K562 (cell line): ENCODE measurements around the gene ZFPM1. TPM values are rescaled to one million over a fixed set of nuclear protein-coding genes. Genes with fewer than 3 reads are reported as not detected.

Experiments used
- ARNT ChIP-seq, 2 experiments: fragments of 450-650 bp; IDR thresholded peaks; 2 replicates each; pipeline ENCODE4 v1.6.1; 2016; ENCODE audit warnings: mild to moderate bottlenecking in 1 of 2
- NCOA4 ChIP-seq: fragments of 450-650 bp; IDR thresholded peaks from 2 replicates; pipeline ENCODE4 v1.6.1; 2018; ENCODE audit warnings: mild to moderate bottlenecking; ENCODE audit not compliant: partially characterized antibody
- PTRF ChIP-seq: fragments of 450-650 bp; IDR thresholded peaks from 2 replicates; pipeline ENCODE4 v1.6.1; 2016; ENCODE audit warnings: mild to moderate bottlenecking, missing genetic modification characterization, missing compliant biosample characterization
- SNIP1 ChIP-seq: fragments of 450-650 bp; IDR thresholded peaks from 2 replicates; pipeline ENCODE4 v1.7.1; 2017; ENCODE audit warnings: low read depth, mild to moderate bottlenecking
- SRSF7 ChIP-seq: fragments of 200-400 bp; formaldehyde crosslinking; optimal IDR thresholded peaks from 2 replicates; pipeline ENCODE3; 2017; ENCODE audit warnings: mild to moderate bottlenecking, low read depth, low read length
- polyA plus RNA-seq, 8 experiments: library from polyadenylated mRNA; depleted of rRNA in 4 of 8; stranded (reverse) in 5 of 8; unstranded in 3 of 8; fragments of >200 nt; fragmentation: Nextera tagmentation in 2 of 8; fragmentation: Illumina TruSeq in 1 of 8; extraction: Ambion mirVana in 2 of 8; extraction: Trizol in 1 of 8; gene quantifications; 2 replicates each; pipeline versions ENCODE4 v1.2.1 to v1.2.3, GENCODE V29; 2011 to 2014; ENCODE audit warnings: inconsistent platforms in 1 of 8, missing spikeins in 1 of 8
- total RNA-seq, 7 experiments: library from RNA; depleted of rRNA in 6 of 7; stranded (reverse); fragments of >200 nt in 6 of 7; fragmentation: Illumina TruSeq in 2 of 7; extraction: Trizol in 2 of 7; gene quantifications; 2 replicates each; pipeline versions ENCODE4 v1.2.1 to v1.2.3, GENCODE V29; 2011 to 2021; ENCODE audit warnings: low replicate concordance in 1 of 7
- TF ChIP-seq, protein P1 (sequence below): sonication (generic); formaldehyde crosslinking; IDR thresholded peaks from 2 replicates; pipeline ENCODE4 v1.8.0; 2022; ENCODE audit warnings: missing genetic modification reagents, mild to moderate bottlenecking, borderline replicate concordance
- TF ChIP-seq, protein P2 (sequence below): fragments of 450-650 bp; IDR thresholded peaks from 2 replicates; pipeline ENCODE4 v1.6.1; 2018; ENCODE audit warnings: mild to moderate bottlenecking, low read depth; ENCODE audit not compliant: partially characterized antibody
- TF ChIP-seq, protein P3 (sequence below): fragments of 250-450 bp; sonication (Bioruptor Pico); IDR thresholded peaks from 2 replicates; pipeline ENCODE4 v1.4.0; 2020; ENCODE audit warnings: borderline replicate concordance
- TF ChIP-seq, protein P4 (sequence below): fragments of 450-650 bp; IDR thresholded peaks from 2 replicates; pipeline ENCODE4 v1.6.1; 2018; ENCODE audit not compliant: partially characterized antibody
- TF ChIP-seq, protein P5 (sequence below): fragments of 450-650 bp; IDR thresholded peaks from 2 replicates; pipeline ENCODE4 v1.6.1; 2017; ENCODE audit warnings: antibody characterized with exemption, mild to moderate bottlenecking

ZFPM1 gene
- total and polyA plus RNA-seq, 9 of the 15 experiments (the other 6 are each of a cell fraction or from before 2014, with no cell fraction given): 0.03 to 35.9 (median 1.4) TPM

DNA sequence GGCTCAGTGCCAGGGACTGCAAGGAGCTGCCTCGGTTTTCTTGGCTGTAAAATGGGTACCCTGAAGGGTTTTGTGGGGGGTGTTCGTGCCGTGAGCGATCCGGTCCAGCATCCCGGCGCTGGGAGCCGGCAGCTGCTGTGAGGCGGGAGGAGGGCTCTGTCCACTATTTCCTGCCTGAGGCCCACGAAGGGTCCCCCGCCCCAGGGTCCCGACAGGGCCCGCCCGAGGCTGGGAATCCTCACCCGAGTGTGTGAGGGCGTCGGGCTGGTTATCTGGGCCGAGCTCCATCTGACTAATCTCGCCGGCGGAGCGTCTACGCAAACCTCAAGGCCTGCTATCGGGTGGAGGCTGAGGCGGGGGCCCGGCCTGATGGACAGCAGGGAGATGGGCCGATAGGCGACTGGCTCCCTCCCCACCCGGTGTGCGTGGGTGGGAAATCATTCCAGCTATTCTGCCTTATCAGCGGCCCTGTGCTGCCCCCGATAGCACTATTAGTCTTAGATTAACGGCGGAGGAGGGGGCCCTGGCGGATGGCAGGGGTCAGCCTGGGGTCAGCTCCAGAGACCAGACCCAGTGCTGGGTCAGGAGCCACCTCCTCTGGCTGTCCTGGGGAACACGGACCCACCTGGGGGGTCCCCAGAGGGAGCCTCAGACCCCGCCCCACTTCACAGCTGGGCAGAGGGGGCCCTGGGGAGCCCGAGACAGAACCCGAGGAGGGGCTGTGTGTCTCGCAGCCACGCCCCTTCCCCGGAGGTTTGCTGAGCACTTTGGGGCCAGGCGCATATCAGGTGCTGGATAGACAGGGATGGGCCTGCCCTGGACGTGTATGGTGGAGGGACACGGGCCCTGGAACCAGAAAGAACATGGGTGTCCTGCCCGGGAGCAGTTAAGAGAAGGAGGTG lies 44.7 kb downstream of the ZFPM1 start (continued):
- TF ChIP-seq, protein P1, sequence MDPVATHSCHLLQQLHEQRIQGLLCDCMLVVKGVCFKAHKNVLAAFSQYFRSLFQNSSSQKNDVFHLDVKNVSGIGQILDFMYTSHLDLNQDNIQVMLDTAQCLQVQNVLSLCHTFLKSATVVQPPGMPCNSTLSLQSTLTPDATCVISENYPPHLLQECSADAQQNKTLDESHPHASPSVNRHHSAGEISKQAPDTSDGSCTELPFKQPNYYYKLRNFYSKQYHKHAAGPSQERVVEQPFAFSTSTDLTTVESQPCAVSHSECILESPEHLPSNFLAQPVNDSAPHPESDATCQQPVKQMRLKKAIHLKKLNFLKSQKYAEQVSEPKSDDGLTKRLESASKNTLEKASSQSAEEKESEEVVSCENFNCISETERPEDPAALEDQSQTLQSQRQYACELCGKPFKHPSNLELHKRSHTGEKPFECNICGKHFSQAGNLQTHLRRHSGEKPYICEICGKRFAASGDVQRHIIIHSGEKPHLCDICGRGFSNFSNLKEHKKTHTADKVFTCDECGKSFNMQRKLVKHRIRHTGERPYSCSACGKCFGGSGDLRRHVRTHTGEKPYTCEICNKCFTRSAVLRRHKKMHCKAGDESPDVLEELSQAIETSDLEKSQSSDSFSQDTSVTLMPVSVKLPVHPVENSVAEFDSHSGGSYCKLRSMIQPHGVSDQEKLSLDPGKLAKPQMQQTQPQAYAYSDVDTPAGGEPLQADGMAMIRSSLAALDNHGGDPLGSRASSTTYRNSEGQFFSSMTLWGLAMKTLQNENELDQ (CRISPR knock-in tag): no peak
- TF ChIP-seq PTRF (tag) (no peak), NCOA4 (no peak), SRSF7 (no peak), ARNT (IDR thresholded peaks at IDR 0.05) (peak; percentile 55 to 85; a peak in 3 of 4 replicates), SNIP1 (no peak)
- TF ChIP-seq, protein P2, sequence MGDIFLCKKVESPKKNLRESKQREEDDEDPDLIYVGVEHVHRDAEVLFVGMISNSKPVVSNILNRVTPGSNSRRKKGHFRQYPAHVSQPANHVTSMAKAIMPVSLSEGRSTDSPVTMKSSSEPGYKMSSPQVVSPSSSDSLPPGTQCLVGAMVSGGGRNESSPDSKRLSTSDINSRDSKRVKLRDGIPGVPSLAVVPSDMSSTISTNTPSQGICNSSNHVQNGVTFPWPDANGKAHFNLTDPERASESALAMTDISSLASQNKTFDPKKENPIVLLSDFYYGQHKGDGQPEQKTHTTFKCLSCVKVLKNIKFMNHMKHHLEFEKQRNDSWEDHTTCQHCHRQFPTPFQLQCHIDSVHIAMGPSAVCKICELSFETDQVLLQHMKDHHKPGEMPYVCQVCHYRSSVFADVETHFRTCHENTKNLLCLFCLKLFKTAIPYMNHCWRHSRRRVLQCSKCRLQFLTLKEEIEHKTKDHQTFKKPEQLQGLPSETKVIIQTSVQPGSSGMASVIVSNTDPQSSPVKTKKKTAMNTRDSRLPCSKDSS: no peak
- TF ChIP-seq, protein P3, sequence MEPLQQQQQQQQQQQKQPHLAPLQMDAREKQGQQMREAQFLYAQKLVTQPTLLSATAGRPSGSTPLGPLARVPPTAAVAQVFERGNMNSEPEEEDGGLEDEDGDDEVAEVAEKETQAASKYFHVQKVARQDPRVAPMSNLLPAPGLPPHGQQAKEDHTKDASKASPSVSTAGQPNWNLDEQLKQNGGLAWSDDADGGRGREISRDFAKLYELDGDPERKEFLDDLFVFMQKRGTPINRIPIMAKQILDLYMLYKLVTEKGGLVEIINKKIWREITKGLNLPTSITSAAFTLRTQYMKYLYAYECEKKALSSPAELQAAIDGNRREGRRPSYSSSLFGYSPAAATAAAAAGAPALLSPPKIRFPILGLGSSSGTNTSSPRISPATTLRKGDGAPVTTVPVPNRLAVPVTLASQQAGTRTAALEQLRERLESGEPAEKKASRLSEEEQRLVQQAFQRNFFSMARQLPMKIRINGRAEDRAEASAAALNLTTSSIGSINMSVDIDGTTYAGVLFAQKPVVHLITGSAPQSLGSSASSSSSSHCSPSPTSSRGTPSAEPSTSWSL (CRISPR knock-in tag): no peak
- TF ChIP-seq, protein P4, sequence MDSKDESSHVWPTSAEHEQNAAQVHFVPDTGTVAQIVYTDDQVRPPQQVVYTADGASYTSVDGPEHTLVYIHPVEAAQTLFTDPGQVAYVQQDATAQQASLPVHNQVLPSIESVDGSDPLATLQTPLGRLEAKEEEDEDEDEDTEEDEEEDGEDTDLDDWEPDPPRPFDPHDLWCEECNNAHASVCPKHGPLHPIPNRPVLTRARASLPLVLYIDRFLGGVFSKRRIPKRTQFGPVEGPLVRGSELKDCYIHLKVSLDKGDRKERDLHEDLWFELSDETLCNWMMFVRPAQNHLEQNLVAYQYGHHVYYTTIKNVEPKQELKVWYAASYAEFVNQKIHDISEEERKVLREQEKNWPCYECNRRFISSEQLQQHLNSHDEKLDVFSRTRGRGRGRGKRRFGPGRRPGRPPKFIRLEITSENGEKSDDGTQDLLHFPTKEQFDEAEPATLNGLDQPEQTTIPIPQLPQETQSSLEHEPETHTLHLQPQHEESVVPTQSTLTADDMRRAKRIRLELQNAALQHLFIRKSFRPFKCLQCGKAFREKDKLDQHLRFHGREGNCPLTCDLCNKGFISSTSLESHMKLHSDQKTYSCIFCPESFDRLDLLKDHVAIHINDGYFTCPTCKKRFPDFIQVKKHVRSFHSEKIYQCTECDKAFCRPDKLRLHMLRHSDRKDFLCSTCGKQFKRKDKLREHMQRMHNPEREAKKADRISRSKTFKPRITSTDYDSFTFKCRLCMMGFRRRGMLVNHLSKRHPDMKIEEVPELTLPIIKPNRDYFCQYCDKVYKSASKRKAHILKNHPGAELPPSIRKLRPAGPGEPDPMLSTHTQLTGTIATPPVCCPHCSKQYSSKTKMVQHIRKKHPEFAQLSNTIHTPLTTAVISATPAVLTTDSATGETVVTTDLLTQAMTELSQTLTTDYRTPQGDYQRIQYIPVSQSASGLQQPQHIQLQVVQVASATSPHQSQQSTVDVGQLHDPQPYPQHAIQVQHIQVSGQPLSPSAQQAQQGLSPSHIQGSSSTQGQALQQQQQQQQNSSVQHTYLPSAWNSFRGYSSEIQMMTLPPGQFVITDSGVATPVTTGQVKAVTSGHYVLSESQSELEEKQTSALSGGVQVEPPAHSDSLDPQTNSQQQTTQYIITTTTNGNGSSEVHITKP: peak; percentile 27
- TF ChIP-seq, protein P5, sequence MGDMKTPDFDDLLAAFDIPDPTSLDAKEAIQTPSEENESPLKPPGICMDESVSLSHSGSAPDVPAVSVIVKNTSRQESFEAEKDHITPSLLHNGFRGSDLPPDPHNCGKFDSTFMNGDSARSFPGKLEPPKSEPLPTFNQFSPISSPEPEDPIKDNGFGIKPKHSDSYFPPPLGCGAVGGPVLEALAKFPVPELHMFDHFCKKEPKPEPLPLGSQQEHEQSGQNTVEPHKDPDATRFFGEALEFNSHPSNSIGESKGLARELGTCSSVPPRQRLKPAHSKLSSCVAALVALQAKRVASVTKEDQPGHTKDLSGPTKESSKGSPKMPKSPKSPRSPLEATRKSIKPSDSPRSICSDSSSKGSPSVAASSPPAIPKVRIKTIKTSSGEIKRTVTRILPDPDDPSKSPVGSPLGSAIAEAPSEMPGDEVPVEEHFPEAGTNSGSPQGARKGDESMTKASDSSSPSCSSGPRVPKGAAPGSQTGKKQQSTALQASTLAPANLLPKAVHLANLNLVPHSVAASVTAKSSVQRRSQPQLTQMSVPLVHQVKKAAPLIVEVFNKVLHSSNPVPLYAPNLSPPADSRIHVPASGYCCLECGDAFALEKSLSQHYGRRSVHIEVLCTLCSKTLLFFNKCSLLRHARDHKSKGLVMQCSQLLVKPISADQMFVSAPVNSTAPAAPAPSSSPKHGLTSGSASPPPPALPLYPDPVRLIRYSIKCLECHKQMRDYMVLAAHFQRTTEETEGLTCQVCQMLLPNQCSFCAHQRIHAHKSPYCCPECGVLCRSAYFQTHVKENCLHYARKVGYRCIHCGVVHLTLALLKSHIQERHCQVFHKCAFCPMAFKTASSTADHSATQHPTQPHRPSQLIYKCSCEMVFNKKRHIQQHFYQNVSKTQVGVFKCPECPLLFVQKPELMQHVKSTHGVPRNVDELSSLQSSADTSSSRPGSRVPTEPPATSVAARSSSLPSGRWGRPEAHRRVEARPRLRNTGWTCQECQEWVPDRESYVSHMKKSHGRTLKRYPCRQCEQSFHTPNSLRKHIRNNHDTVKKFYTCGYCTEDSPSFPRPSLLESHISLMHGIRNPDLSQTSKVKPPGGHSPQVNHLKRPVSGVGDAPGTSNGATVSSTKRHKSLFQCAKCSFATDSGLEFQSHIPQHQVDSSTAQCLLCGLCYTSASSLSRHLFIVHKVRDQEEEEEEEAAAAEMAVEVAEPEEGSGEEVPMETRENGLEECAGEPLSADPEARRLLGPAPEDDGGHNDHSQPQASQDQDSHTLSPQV: peak; percentile 45
